Right renal cortex interstitium (tissue), 3 donors: Measurements from ENCODE around the gene LATS2. TPM values are rescaled to one million over a fixed set of nuclear protein-coding genes. Genes with fewer than 3 reads are reported as not detected.
"Not testable (repeated sequence)": the region's sequence is repeated elsewhere in the genome, so short reads cannot be mapped to it uniquely, and the experiment has no call there.

Experiments
- DNase-seq, 3 donors: peaks; one replicate each; pipeline ENCODE4 v3.0.0-alpha.2; 2013; ENCODE audit warnings: low read depth in 3 of 3, low spot score in 2 of 3
- polyA plus RNA-seq, 3 donors: library from polyadenylated mRNA; unstranded; fragments of 120-200 nt; gene quantifications; one replicate each; pipeline ENCODE4 v1.2.1, GENCODE V29; 2013; ENCODE audit not compliant: insufficient read length in 3 of 3

Gene LATS2
- polyA plus RNA-seq, 3 donors = 23.4 to 25.7 (median 24.5) TPM

DNA sequence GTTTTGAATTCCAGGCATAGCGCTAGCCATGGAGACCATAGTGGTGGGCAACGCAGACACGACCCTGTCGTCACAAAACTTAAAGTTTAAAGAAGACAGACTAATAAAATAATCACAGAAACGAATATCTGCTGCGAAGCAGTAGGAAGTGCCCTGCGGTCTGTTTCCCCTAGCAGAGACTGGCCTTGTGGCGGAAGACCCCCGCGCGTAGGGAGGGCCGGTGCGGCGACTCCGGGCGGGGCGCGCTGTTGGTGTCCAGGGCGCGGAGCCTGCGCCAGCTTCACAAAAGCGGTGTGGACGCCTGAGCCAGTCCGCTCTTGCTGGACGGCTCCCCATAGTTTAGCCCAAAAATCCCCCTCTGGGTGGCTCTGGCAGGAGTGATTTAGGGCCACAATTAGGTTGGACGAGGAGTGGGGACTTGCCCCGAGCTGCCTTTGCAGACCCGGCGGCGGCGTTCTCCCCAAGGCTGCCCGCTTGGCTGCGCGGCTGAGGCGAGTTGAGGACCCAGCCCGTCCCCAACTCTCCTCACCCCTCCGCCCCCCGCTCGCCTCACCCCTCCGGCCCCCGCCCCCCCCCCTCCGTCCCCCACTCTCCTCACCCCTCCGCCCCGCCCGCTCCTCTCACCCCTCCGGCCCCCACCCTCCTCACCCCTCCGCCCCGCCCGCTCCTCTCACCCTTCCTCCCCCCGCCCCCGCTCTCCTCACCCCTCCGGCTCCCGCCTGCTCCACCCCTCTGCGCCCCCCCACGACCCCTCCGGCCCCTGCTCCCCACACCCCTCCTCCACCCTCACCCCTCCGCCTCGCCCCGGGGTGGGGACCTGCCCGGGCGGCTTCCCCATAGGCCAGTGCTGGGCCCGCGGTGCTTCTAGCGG lies 14.2 kb upstream of the LATS2 start:
- no peak for DNase-seq

DNA sequence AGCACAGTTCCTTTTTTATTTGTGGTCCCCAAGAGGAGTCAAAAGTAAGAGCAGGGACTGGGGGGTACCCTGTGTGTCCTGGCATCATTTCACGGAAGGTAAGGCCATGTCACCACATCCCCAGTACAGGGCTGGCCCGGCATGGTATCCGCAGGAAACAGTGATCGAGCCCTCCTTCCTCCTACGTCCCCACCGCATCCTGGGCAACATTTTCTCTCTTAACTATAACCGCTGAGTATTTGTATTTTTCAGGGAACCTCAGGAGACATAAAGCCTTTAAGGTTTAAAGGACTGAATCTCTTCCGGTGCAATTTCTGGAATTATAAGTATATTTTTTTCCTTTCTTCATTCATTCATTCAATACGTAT lies 13.6 kb upstream of the LATS2 start:
- no peak for DNase-seq

DNA sequence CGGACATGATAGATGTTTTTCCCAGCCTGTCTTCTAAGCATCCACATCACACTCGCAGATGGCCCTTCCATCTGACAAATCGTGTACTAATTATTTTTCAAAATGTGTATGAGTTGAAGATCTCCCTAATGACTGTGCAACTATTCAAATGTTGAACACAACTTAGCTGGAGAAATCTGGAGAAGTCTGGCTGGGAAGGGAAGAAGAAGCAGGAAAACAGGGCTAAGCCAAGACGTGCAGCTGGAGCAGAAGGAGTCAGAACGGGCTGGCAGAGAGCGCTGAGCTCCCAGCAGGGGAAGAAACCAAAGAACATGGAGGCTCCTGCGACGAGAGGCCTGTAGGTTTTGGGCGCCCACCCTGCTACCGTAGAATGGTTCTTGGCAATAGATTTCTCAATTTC lies 13.2 kb upstream of the LATS2 start:
- no peak for DNase-seq

DNA sequence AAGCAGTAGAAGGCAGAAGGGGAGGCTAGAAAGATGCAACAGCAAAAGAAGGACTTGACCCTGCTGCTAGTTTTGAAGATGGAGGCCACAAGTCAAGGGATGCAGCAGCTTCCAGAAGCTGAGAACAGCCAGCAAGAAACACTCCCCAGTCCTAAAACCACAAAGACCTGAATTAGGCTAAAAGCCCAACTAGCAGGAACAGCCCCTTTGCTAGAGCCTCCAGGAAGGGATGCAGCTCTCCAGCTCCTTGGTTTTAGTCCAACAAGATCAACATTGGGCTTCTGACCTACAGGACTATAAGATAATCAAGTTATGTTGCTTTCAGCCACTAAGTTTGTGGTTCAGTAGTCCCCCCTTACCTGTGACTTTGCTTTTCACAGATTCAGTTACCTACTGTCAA lies 10.5 kb upstream of the LATS2 start:
- no peak for DNase-seq

DNA sequence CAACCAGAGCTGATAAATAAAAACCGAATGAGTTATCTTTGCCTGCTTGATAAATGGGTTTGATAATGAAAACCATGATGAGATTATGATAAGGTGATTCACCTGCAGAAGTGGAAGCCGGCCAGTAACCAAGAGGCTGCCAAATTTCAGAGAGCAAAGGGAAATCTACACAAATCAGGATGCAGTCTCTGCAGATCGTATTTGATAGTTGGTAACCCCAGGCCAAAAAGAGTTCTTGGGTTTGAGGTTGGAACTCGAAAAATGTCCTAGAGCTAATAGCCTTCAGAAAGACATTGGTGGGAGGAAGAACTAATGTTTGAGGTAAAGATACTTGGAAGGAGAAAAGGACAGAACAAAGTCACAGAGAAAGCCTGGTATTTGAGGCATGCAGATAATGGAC lies 9.6 kb upstream of the LATS2 start:
- DNase-seq = no peak

DNA sequence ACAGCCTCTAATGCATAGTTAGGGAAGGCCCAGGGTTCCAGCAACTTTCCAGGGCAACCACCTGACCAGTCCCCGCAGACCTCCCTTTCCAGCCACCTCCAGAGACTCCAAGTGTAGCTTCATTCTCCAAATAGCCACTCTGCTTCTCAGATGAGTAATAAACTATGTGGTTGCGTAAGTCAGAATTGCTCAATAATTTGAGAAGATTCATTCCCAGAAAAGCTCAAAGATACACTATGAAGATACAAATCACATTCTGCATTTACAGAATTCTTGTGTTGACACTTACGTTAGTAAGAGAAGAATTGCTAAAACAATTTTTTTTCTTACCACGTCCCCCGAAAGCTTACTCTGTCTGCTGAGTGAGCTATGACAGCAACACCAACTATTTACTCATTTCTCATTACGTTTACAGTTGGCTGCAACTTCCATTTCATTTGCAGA lies 8.2 kb upstream of the LATS2 start:
- no peak for DNase-seq

DNA sequence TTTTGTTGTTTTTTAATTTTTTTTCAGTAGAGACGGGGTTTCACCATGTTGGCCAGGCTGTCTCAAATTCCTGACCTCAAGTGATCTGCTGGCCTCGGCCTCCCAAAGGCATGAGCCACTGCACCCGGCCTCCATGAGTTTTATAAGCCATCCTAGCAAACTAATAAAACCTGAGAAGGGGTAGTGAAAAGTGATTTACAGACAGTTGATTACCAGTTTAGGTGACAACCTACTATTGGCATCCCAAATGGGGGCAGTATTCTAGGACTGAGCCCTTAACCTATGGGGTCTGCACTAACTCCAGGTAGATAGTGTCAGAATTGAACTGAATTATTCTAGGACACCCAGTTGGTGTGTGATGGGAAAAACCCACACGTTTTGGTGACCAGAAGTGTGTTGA lies 6.5 kb upstream of the LATS2 start:
- no peak for DNase-seq

DNA sequence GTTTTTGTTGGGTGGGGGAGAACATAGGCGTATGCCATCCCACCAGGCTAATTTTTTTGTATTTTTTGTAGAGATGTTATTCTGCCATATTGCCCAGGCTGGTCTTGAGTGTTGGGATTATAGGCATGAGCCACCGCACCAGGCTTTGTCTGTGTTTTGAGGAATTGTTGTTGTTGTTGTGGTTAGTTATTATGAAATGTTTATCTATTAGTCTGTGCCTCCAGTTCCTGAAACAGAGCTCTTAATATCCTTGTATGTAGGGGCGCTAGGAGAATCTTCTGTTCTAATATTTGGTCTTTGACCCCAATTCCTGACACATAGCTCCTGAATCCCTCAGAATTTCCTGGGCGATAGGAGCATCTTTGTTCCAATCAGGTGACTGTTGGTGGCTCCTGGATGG lies 5.6 kb upstream of the LATS2 start:
- DNase-seq = no peak

DNA sequence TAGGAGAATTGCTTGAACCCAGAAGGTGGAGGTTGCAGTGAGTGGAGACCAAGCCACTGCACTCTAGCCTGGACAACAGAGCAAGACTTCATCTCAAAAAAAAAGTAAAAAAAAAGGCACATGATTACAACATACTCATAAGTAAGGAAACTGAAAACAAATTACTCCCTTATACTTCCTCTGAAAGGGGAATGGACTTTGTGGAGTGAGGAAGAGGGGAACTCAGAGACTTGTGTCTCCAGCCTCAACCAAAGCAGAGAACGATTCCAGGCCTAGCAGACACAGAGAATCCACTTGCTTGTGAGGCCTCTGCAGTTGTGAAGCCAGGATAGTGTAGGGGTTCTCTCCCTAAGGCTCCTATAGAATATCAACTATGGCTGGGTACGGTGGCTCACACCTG lies 4.3 kb upstream of the LATS2 start:
- no peak for DNase-seq

DNA sequence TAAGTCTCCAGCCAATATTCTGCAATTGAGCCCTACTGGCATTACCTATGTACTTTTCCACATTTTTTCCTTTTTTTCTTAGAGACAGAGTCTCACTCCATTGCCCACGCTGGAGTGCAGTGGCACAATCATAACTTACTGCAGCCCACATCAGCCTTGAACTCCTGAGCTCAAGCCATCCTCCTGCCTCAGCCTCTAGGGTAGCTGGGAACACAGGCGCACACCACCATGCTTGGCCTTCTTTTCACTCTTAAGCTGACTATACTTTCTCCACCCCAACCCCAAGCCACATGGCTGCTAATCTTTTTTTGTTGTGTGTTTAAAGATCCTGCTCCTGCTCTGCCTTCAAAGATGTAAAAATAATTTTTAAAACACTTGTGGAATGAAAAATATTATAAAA lies 1.6 kb upstream of the LATS2 start:
- no peak for DNase-seq

DNA sequence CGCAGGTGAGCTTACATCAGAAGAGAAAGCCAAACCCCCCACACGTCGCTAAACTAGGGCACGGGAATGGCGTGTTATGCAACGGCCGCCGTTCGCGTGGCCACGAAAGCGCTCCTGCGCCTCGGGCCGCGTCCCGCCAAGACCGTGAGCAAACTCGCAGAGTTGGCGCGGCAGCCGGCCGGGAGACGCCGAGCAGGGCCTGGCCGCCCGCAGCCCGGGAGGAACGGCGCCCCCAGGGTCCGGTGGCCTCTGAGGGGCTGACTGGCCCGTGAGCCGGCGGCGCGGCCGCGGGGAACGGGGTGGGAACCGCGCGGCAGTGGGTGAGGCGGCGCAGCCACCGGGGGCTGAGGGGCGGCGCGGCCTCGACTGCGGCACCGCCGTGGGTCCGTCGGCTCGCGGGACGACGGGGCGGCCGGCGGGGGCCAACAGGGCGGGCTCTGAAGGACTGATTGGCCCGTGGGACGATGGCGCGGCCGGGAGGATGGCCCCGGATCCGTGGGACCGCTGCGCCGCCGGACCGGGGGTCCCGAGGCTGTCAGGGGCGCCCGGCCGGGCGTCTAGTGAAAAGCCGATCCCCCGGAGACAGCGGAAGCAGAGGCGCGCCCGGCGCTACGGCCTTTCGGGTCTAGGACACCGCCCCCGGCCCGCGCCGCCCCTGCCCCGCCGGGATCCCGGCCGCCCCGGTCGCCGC lies 903 bp downstream of the LATS2 start:
- no peak for DNase-seq

DNA sequence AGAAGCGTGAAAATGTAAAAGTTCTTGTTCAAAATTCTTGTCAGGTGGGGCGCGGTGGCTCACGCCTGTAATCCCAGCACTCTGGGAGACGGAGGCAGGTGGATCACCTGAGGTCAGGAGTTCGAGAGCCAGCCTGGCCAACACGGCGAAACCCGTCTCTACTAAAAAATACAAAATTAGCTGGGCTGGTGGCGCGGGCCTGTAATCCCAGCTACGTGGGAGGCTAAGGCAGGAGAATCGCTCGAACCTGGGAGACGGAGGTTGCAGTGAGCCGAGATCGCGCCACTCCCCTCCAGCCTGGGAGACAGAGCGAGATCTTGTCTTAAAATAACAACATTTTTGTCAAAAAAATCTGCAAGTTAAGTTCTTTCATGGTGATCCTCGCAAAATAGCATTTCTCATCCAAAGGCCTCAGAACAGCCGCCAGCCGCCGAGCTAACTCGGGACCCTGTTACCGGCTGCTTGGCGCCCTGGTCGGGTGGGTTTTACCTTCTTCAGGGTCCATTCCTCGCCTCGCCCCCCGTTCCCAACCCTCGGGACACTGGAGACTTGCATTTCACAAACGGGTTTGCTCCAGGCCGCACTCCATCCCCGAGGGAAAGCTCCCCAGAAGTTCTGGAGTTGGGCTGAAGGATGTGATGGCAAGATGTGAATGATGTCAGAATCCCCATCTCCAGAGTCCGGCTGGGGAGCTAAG lies 1.6 kb downstream of the LATS2 start:
- no peak for DNase-seq

DNA sequence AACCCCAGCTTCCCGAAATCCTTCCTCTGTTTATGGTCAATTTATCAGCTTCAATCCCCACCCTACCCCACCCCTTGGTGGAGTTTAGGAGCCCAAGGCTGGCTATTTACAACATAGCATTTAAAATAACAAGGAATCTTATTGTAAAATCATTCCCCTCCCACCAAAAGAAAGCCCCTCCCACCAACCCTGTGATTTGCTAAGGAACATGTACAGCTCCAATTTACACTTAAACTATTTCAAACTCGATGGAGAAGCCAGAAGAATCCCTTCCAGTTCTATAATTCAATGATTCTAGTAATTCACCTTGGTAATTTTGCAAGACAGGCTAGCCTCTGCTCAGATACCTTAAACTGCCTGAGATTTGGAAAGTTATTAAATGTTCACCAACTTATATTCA lies 3.0 kb downstream of the LATS2 start:
- DNase-seq = no peak

DNA sequence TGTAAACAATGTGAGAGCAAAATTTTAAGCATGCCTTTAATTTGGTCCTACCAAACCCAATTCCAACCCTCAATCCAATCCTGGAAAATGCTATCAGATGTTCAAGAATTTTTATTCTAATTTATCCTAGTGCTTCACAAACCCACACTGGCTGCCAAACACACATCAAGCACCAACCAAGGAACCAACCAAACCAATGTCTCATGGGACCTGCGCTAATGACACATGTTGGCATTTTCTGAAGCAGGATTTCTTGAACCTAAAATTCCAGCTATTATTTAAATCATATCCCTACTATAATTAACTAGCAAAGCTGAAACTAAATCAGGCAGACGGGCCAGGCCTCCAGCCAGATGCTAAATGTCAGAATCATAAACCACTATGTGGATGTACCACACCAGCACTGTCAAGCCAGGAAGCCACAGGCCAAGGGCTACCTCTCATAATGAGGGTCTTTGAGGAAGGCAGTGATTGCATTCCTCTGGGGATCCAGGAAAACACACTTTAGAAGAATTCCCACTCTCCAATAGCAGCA lies 5.8 kb downstream of the LATS2 start:
- no peak for DNase-seq

DNA sequence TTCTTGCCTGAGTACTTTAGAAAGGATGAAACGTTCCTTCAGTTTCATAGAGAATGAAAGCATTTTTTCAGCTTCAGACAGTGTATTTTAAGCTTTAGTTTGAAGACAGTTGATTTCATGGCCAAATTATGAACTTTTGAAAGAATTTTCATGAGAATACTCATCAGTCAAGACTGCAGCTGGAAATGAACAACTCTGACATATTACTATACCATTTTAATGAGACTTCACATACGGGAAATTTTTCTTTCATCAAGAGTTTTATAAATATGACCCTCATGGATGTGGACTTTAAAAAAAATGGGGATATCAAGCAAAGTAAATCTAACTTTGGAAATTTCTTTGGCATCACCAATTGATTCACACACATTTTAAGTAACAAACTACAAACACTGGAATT lies 6.4 kb downstream of the LATS2 start:
- DNase-seq = no peak

DNA sequence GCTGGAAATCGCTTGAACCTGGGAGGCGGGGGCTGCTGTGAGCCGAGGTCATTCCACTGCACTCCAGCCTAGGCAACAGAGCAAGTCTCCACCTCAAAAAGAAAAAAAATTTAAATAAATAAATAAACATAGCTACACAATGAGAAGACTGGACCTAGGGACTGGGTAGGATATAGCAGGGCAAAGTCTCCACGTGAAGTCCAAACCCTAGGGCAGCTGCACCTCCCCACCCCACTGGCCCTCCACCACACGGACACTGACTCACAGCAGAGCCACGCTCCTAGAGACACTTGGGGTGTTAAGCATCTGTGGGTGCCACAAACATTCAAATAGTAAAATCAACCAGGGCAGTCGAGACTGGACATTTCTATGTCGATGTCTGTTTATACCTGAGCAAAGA lies 7.1 kb downstream of the LATS2 start:
- DNase-seq = no peak

DNA sequence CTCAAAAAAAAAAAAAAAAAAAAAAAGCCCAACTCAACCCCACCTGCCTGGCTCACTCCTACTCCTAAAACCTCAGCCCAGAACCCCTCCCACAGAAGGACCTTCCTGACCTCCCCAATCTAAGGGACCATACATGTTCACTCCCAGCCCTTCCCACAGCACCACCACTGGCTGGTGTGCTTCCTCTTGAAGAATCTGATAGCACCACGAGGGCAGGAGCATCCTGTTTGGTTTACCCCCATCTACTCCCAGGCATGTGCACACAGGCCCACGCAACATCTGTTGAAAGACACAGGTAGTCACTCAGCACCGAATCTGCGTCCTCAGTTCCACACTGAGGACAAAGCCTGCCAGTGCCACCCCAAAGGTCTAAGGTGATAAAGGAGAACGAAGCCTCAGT lies 8.2 kb downstream of the LATS2 start:
- DNase-seq = no peak

DNA sequence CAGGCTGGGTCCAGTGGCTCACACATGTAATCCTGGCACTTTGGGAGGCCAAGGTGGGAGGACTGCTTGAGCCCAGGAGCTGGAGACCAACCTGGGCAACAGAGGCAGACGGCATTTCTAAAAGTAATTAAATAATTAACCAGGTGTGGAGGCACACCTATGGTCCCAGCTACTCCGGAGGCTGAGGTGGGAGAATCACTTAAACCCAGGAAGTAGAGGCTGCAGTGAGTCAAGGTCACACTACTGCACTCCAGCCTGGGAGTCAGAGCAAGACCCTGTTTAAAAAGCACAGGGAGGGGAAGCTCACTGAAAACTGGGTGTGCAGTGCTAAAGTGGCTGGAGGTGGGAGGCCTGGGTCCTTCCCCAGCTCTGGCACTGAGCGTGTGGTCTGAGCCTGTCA lies 9.7 kb downstream of the LATS2 start:
- DNase-seq = no peak

DNA sequence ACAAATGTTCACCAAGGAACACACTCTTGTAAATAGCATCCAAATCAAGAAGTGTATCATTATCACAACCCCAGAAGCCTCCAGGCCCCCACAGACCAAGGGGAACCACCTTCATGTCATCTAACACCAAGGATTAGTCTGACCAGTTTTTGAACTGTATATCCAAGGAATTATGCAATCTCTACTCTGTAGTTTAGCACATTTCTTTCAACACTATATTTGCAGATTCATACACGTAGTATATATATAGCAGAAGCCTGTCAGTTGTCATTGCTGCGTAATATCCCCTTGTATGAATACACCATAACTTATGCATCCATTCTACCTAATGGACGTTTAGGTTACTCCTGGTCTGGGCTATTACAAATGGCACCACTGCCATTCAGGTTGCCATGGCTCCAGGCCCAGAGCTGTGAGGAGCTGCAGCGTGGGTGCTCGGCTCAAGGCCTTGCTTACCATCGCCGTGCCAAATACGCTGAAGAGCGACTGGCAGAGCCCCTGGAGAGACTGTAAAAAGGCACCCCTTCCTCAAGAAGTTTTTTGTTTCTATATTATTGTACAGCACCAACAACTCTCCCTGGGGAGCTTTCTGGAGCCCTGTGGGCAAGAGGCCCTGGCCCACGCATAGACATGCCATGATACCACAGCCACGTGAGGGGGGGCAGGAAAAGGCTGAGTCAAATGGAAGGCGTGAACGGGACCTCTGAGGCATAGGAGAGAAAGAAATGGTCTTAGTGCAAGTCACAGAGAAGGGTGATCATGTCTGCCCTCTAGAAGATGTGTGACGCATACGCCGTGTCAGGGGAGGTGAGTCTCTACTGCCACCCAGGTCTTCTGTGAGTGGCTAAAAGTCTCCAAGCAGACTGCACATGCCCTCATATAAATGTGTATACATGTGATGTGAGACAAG lies 10.8 kb downstream of the LATS2 start:
- no peak for DNase-seq

DNA sequence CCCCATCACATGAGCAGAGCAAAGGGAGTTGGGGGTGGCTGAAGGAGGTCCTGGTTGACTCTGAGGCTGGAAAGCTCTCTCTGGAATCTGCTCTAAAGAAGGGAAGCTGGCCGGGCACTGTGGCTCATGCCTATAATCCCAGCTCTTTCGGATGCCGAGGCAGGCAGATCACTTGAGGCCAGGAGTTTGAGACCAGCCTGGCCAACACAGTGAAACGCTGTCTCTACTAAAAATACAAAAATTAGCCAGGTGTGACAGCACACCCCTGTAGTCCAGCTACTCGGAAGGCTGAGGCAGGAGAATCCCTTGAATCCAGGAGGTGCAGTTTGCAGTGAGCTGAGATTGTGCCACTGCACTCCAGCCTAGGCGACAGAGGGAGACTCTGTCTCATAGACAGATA lies 11.7 kb downstream of the LATS2 start:
- not testable (repeated sequence) for DNase-seq
